CD14-positive monocyte (primary cell): Measurements from ENCODE around the gene CHPF. TPM values are rescaled to one million over a fixed set of nuclear protein-coding genes. Genes with fewer than 3 reads are reported as not detected.
A peak's percentile ranks its signal among the peaks of the same experiment; 100 is the strongest.

Experiments
- DNase-seq, 3 donors: peaks; one replicate each; pipeline ENCODE4 v3.0.0-alpha.2; 2011 to 2022
- H2AFZ ChIP-seq: 2 replicates; pipeline ENCODE4 v1.6.0; 2012; ENCODE audit warnings: mild to moderate bottlenecking, low read depth, low read length, inconsistent platforms; ENCODE audit not compliant: insufficient read depth, poor library complexity, severe bottlenecking
- H3K27ac ChIP-seq, 2 donors: 1 replicate in 1 of 2; 2 replicates in 1 of 2; pipeline ENCODE4 v1.5.1; 2012 to 2013; ENCODE audit warnings: low read length in 2 of 2, control low read depth in 1 of 2, inconsistent platforms in 1 of 2, low read depth in 1 of 2, mild to moderate bottlenecking in 1 of 2
- H3K27me3 ChIP-seq, 2 donors: one replicate each; pipeline versions ENCODE4 v1.6.0 to v1.6.1; 2011 to 2013; ENCODE audit warnings: low read length in 2 of 2; ENCODE audit not compliant: control insufficient read depth in 2 of 2, insufficient read depth in 2 of 2
- H3K36me3 ChIP-seq, 2 donors: replicated peaks in 1 of 2; 1 replicate in 1 of 2; 2 replicates in 1 of 2; pipeline versions ENCODE4 v1.5.1 to v1.6.1; 2012 to 2013; ENCODE audit warnings: low read length in 2 of 2, control low read depth in 1 of 2, inconsistent platforms in 1 of 2, mild to moderate bottlenecking in 1 of 2; ENCODE audit not compliant: insufficient read depth in 2 of 2, control insufficient read depth in 1 of 2
- H3K4me1 ChIP-seq, 2 donors: 1 replicate in 1 of 2; 2 replicates in 1 of 2; pipeline versions ENCODE4 v1.5.1 to v1.6.1; 2012 to 2013; ENCODE audit warnings: low read length in 2 of 2, control low read depth in 1 of 2, inconsistent platforms in 1 of 2, mild to moderate bottlenecking in 1 of 2, moderate library complexity in 1 of 2; ENCODE audit not compliant: insufficient read depth in 2 of 2, control insufficient read depth in 1 of 2
- H3K4me2 ChIP-seq: replicated peaks from 2 replicates; pipeline ENCODE3; 2012; ENCODE audit warnings: low read length, moderate library complexity, mild to moderate bottlenecking; ENCODE audit not compliant: poor library complexity, severe bottlenecking; ENCODE audit errors: extremely low read depth
- H3K4me3 ChIP-seq, 3 experiments: fragments of 200-600 bp in 1 of 3; sonication (generic) in 1 of 3; replicated peaks in 1 of 3; 1 replicate in 2 of 3; 2 replicates in 1 of 3; pipeline ENCODE4 v1.5.1; 2011 to 2013; ENCODE audit warnings: low read length in 3 of 3, mild to moderate bottlenecking in 3 of 3, control low read depth in 2 of 3, low read depth in 2 of 3, inconsistent platforms in 1 of 3, moderate library complexity in 1 of 3
- H3K79me2 ChIP-seq: 2 replicates; pipeline ENCODE4 v1.6.0; 2012; ENCODE audit warnings: mild to moderate bottlenecking, control low read depth, inconsistent platforms, low read length, moderate library complexity; ENCODE audit not compliant: insufficient read depth
- H3K9ac ChIP-seq: 2 replicates; pipeline ENCODE4 v1.6.0; 2017; ENCODE audit warnings: low read length, mild to moderate bottlenecking; ENCODE audit not compliant: insufficient read depth, poor library complexity, severe bottlenecking
- H3K9me3 ChIP-seq, 2 donors: replicated peaks in 1 of 2; 1 replicate in 1 of 2; 2 replicates in 1 of 2; pipeline versions ENCODE4 v1.5.1 to v1.6.1; 2012 to 2013; ENCODE audit warnings: low read length in 2 of 2, control low read depth in 1 of 2; ENCODE audit not compliant: control insufficient read depth in 1 of 2, insufficient read depth in 1 of 2
- H4K20me1 ChIP-seq: 2 replicates; pipeline ENCODE4 v1.6.0; 2012; ENCODE audit warnings: mild to moderate bottlenecking, low read length, control low read depth, moderate library complexity; ENCODE audit not compliant: insufficient read depth
- H3K27ac Mint-ChIP-seq, 7 donors: one replicate each; pipeline ENCODE4 v1.8.0; 2020; ENCODE audit warnings: mild to moderate bottlenecking in 7 of 7, mixed read lengths in 7 of 7, moderate library complexity in 6 of 7, inconsistent platforms in 2 of 7
- H3K27me3 Mint-ChIP-seq, 3 donors: one replicate each; pipeline ENCODE4 v1.8.0; 2021 to 2022; ENCODE audit warnings: low read depth in 3 of 3, mild to moderate bottlenecking in 3 of 3, mixed read lengths in 3 of 3, moderate library complexity in 3 of 3, inconsistent platforms in 1 of 3
- H3K36me3 Mint-ChIP-seq, 2 donors: one replicate each; pipeline ENCODE4 v1.8.0; 2020; ENCODE audit warnings: mixed read lengths in 2 of 2, inconsistent platforms in 1 of 2, mild to moderate bottlenecking in 1 of 2
- H3K4me1 Mint-ChIP-seq: one replicate; pipeline ENCODE4 v1.8.0; 2020; ENCODE audit warnings: mild to moderate bottlenecking, mixed read lengths
- H3K4me3 Mint-ChIP-seq, 2 donors: one replicate each; pipeline ENCODE4 v1.8.0; 2020; ENCODE audit warnings: mild to moderate bottlenecking in 2 of 2, mixed read lengths in 2 of 2, moderate library complexity in 1 of 2
- H3K9me3 Mint-ChIP-seq, 7 donors: one replicate each; pipeline ENCODE4 v1.8.0; 2020 to 2022; ENCODE audit warnings: mixed read lengths in 7 of 7, mild to moderate bottlenecking in 6 of 7, moderate library complexity in 6 of 7, inconsistent platforms in 2 of 7
- WGBS: methylation state at CpG from one replicate; pipeline ENCODE4 v1.1.5; 2013; ENCODE audit warnings: missing lambda C conversion rate; ENCODE audit not compliant: insufficient coverage; 5-methylcytosine and 5-hydroxymethylcytosine counted together
- intact Hi-C, 2 donors: fragments of 100-400 bp; cut with micrococcal nuclease; formaldehyde crosslinking; loops; one replicate each; pipeline versions ENCODE4 v1.15.0 to v1.15.1; 2023
- polyA plus RNA-seq, 3 donors: library from polyadenylated mRNA; depleted of rRNA in 1 of 3; unstranded in 2 of 3; stranded (reverse) in 1 of 3; fragments of 300-500 nt in 2 of 3; fragments of >200 nt in 1 of 3; fragmentation: Illumina TruSeq in 2 of 3; gene quantifications; 1 replicate in 2 of 3; 2 replicates in 1 of 3; pipeline ENCODE4 v1.2.3, GENCODE V29; 2012 to 2021
- TF ChIP-seq, protein P1 (sequence below): fragments of 200-600 bp; IDR thresholded peaks from one replicate; pipeline ENCODE4 v1.8.0; 2022; ENCODE audit warnings: antibody characterized with exemption, mild to moderate bottlenecking

Gene CHPF
- polyA plus RNA-seq, 3 donors: 0.09 to 0.32 (median 0.09) TPM

DNA sequence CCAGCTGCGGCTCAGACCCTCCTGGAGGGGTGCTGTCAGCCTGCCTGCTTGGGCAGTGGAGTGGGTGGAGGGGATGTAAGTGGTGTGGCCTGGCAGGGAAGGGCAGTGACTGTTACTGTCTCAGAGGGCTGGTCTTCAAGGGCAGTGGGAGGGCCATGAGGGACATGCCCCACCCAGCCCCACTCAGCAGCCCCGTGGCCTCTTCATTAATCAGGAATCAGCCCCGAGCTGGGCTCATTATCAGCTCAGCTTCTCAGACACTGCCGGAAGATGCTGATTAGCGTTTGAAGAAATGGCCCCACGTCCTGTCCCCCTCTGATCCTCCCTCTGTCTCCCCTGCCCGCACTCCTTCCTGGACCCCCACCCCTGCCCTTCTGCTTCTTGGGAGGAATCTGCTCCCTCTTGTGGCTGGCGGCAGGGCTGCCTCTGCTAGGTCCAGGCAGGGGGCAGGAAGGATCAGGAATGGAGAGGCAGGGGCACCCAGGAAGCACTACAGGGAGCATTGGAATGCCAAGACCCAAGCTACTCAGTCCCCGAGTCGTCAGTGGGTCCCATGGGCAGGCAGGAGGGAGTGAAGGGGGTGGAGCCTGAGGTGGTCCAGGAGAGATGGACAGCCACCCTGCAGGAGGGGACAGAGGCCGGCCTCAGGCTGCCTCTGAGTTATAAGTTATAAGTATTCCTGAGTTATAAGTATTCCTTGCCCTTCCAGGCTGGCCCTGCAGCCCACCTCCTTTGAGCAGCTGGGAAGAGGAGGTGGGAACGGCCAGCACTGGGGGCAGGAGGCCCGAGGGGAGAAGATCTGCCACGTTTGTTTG lies 22.3 kb downstream of the CHPF start:
- H3K4me2 ChIP-seq: no peak overlapping the region
- H3K27me3 ChIP-seq: peaks cover 38 to 75% of the 10 kb centered on the region in 2 donors
- no peak for DNase-seq
- Mint-ChIP-seq H3K4me1 (peaks cover 2% of the 10 kb centered on the region), H3K27ac (peak overlapping the region in 1 of 7 donors; percentile 87), H3K36me3 (peaks cover 0 to 6% of the 10 kb centered on the region in 2 donors), H3K9me3 (peaks cover 0 to 11% (median 0%) of the 10 kb centered on the region in 7 donors), H3K27me3 (peaks cover 65 to 87% (median 72%) of the 10 kb centered on the region in 3 donors), H3K4me3 (peak overlapping the region; percentile 39 to 76)
- peaks cover 0 to 14% of the 10 kb centered on the region in 2 donors for H3K9me3 ChIP-seq
- H3K79me2 ChIP-seq: no peaks in the 10 kb centered on the region
- H3K36me3 ChIP-seq: no peaks in the 10 kb centered on the region
- no peaks in the 10 kb centered on the region for H3K4me1 ChIP-seq
- H2AFZ ChIP-seq: no peak overlapping the region
- 8% methylated on average over 9 of the region's 14 CpGs for WGBS
- no peaks in the 10 kb centered on the region for H4K20me1 ChIP-seq
- no peak overlapping the region for H3K9ac ChIP-seq
- no peak overlapping the region for H3K4me3 ChIP-seq
- intact Hi-C loops: no loop called here
- TF ChIP-seq, protein P1, sequence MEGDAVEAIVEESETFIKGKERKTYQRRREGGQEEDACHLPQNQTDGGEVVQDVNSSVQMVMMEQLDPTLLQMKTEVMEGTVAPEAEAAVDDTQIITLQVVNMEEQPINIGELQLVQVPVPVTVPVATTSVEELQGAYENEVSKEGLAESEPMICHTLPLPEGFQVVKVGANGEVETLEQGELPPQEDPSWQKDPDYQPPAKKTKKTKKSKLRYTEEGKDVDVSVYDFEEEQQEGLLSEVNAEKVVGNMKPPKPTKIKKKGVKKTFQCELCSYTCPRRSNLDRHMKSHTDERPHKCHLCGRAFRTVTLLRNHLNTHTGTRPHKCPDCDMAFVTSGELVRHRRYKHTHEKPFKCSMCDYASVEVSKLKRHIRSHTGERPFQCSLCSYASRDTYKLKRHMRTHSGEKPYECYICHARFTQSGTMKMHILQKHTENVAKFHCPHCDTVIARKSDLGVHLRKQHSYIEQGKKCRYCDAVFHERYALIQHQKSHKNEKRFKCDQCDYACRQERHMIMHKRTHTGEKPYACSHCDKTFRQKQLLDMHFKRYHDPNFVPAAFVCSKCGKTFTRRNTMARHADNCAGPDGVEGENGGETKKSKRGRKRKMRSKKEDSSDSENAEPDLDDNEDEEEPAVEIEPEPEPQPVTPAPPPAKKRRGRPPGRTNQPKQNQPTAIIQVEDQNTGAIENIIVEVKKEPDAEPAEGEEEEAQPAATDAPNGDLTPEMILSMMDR: peak; percentile 21
- no peak overlapping the region for H3K27ac ChIP-seq

DNA sequence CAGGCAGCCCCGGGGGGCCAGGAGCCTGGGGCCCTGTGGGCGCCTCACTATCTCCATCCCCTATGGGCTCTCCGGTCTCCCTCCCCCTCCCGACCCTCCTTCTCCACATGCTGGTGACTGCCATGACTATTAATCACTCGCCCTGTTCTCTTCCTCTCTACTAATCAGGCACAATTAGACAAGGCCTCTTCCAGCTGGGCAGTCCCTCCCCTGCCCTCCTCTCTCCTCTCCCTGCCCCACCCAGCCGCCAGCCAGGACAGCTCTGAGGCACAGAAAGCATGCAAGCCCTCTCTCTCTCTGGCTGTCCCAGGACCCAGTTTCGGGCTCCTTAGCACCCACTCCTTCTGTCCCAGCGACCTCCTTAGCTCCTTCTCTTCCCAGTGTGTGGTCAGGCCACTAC lies 23.5 kb downstream of the CHPF start:
- WGBS: 81% methylated on average over 8 of the region's 8 CpGs
- TF ChIP-seq, protein P1: no peak
- Mint-ChIP-seq H3K36me3 (peaks cover 0 to 6% of the 10 kb centered on the region in 2 donors), H3K9me3 (peaks cover 0 to 11% (median 0%) of the 10 kb centered on the region in 7 donors), H3K4me1 (peaks cover 2% of the 10 kb centered on the region), H3K4me3 (peak overlapping the region in 1 of 2 donors; percentile 46), H3K27me3 (peaks cover 69 to 87% (median 70%) of the 10 kb centered on the region in 3 donors), H3K27ac (peak overlapping the region in 1 of 7 donors; percentile 13)
- Histone ChIP-seq H3K9me3 (peaks cover 0 to 14% of the 10 kb centered on the region in 2 donors), H2AFZ (no peak overlapping the region), H3K4me1 (no peaks in the 10 kb centered on the region), H3K79me2 (no peaks in the 10 kb centered on the region), H3K4me3 (no peak overlapping the region), H3K4me2 (no peak overlapping the region), H4K20me1 (no peaks in the 10 kb centered on the region), H3K27me3 (peaks cover 38 to 74% of the 10 kb centered on the region in 2 donors), H3K36me3 (no peaks in the 10 kb centered on the region), H3K9ac (no peak overlapping the region), H3K27ac (no peak overlapping the region)
- DNase-seq: no peak
- intact Hi-C loops: no loop called here
